Measurements from ENCODE around the gene GPR158.

The GPR158 gene

GRCh38 chr10:25198151-25198550 lies 23.4 kb downstream of the GPR158 start:
- no peak for DNase-seq

DNA sequence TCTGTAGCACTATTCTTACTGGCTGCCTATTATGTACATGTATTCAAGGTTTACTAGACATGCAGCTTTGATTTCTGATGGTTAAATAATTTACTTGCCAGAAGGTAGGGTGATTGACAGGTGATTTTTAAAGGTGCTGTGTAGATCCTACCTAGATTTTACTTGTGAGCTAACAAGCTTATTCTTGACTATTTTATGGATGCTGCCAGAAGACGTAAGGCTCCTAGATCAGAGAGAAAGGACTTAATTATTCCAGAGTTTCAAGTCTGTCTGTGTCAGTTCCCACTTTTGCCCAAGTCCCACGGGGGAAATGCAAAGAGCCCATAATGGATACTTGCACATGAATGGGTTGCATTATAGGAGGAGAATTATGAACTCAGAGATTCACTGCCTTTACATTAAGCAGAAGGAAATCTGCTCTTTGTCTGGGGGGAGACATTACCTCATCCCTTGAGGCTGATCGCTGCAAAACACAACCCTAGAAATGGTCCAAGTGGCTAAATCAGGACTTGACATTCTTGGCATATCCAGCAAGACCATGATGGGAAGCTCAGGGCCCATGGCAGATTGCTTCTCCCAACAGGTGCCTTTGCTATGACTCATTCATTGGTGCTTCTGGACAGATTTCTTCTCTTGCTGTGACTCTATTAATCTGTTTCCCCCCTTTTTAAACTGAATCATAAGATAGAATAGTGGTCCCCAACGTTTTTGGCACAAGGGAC lies 32.1 kb downstream of the GPR158 start:
- no peak for DNase-seq

GRCh38 chr10:25209618-25210017 lies 34.8 kb downstream of the GPR158 start:
- no peak for DNase-seq

DNA sequence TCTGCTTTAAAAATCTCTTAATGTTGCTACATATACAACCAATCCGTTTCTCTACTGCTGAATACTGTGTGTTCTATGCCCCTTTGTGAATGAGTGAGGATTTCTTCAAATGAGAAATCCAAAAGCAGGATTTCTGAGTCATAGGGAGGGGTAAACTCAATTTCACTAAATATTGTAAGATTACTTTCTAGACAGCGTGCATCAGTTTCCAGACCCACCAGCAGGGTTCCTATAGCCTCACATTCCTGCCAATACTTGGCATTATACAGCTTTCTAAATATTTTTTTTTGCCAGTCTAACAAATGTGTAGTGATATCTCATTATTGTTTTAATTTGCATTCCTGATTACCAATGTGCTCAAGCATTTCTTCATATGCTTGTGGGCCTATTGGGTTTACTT lies 35.5 kb downstream of the GPR158 start:
- DNase-seq: no peak

DNA sequence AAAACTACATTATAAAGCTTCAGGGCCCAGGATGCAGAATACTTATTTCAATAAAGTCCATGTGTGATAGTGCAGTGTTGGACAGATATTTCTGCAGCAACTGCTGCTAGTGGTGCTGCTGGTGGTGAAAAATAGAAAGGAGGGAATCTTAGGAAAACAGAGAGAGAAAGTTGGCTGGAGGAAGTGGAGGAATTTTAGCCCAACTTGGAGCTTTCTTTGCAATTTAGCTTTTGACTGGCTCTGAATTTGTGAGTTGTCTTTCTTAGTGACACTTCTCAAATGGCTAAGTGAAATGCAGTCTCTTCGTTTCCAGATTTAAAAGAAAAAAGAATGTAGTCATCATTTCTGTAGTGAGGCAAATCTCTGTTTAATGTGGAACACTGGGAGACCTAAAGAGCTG lies 45.4 kb downstream of the GPR158 start:
- no peak for DNase-seq

DNA sequence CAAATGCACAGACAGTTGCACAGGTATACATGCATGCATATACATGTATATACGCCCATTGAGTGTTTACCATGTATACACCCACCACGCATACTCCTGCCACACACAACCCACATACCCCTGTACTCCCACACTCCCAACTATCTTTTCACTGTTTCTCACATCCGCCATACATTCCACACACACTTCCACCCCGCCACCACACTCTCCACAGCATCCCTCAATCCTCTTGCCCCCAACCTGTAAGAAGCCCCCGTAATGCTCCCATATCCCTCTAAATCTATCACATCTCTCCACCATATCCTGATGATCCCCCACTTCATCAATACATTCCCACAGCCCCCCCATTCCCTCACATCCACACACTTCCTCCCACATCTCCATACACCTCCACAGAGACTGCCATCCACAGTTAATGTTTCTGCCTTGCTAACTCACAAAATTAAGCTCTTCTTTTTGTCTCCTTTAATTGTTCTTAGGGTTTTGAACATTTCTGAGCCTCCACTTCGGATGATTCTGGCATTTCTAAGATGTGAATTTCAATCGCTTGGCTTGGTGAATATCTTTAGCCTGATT lies 47.4 kb downstream of the GPR158 start:
- DNase-seq: no peak

GRCh38 chr10:25226775-25227682 lies 52.2 kb downstream of the GPR158 start:
- peak; percentile 29 to 48 for DNase-seq

GRCh38 chr10:25231751-25232150 lies 57.0 kb downstream of the GPR158 start:
- no peak for DNase-seq

GRCh38 chr10:25232204-25232603 lies 57.4 kb downstream of the GPR158 start:
- no peak for DNase-seq

DNA sequence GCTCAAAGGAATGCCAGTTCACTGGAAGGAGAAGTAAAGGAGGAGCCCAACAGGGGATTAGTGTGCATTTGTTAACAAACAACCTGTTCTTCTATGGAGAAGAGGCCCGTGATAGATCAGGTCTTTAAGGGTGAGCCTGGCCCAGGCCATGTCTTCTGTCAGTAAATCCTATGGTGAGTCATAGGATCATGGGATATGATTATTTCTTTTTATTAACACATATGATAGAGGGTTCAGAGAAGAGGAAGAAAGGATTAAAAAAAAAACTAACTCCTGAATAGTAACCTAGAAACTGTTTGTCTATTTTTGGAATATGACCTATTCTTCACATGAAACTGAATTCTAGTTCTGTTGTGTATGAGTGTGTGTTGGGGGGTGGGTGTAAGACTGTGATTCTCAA lies 70.4 kb downstream of the GPR158 start:
- no peak for DNase-seq

DNA sequence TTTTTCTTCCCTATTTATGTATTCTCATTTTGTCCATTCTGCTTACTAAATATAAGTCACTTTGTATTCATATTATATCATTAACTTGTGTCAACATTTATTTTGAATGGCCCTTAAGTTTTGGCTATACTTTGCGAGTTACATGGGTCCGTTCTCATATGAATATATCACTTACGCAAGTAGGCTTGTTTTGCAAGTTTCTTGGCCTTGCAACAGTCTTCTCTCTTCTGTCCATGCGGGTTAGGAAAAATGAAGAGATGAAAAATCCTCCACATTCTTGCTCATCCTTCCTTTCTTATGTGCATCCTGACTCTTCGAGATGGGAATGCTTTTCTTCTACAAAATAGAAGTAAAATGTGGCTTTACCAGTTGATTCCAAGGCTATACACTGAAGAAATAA lies 82.8 kb downstream of the GPR158 start:
- no peak for DNase-seq

DNA sequence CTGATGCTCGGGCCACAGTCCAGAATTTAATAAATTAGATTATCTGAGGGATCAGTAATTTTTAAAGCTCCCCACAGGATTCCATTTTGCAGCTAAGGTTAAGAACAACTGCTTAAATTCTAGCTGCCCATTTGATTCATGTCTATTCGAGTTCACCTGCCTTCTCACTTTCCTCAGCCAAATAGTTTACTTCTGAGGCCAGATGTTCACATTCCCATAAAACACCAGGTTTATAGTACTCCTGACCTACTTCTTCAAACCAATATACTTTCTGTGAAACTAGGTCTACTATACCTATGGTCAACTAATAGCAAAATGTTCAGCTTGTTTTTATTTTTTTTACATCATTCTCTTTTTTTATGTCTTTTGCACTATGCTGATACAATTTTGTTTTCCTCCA lies 86.3 kb downstream of the GPR158 start:
- no peak for DNase-seq

DNA sequence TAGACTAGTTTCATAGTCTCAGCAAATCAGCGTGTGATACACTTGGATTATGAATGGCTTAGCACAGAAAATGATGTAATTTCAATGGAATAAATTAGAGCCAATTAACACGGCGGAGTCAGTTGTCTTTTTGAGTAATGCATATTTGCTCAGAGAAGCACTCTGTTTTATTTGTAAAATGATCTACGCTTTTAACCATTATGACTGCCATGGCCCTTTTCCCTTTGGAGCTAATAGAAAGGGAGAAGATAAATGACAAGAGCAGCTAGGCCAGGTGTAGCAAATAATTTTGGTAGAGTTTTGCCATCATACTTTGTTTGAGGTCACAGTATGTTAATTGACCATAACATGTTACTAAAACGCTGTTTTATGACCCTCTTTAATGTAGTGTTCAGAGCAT lies 86.8 kb downstream of the GPR158 start:
- DNase-seq: no peak

DNA sequence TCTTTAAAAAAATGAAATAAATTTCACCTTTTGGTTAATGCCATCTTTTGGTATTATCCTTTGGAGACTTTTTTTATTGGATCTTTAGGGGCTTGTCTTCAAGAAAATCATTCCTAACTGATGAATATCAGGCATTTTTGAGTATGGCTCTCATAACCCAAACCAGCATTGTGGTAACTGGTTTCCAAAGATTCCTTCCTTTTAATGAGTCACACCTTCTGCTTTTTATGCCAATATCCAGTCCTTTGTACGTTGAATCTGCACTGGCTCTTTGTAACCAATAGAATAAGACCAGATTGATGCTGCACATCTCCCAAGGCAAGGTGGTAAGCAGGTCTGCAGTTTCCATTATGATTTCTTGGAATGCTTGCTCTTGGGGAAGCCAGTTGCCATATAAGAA lies 89.1 kb downstream of the GPR158 start:
- DNase-seq: no peak

- no peak for DNase-seq
Measured at GRCh38 chr10:25278180-25278579, 103.4 kb downstream of the GPR158 start.

DNA sequence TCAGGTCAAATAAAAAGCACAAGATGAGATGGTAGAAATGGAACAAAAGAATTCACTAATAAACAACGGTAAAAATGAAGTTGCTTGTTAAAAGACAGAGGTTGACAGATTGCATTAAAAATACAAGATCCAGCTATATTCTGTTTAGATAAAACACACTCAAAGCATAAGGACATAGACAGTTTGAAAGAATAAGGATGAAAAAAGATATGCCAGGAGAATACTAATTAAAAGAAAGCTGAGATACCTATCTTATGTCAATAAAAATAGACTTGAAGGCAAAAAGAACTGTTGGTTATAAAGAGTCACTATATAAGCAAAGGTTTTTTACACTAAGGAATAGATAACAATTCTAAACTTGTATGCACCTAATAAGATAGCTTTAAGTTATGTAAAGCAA lies 105.3 kb downstream of the GPR158 start:
- DNase-seq: no peak

GRCh38 chr10:25280573-25280972 lies 105.8 kb downstream of the GPR158 start:
- no peak for DNase-seq

DNA sequence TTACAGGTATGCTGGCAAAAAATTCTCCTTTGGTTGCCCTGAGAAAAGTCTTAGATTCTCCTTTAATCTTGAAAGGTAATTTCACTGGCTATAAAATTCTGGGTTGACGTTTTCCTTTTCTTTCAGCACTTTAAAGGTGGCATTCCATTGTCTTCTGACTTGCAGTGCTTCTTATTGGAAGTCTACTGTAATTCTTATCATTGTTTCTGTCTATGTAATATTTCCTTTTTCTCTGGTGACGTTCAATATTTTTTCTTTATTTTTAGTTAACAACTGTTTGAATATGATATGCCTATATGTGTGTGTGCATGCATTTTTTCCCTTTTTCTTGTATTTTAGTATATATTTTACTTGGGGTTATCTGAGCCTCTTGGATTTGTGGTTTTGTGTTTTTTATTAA lies 111.0 kb downstream of the GPR158 start:
- DNase-seq: no peak

DNA sequence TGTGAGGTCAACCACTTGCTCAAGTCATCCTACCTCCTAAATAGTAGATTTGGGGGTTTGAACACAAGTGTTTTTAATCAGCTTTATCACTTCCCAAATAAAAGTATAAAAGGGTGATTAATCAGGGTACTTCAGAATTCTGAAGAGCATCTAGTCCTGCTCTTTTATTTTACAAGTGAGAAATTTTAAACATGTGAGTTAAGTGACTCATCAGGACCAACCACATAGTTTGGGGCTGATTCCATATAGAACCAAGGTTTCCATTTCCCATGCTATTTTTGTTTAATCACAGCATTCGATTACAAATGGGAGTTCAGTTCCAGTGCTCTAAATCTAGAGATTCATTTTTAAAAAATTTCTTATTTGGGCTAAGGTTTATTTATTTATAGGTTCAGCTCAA lies 113.4 kb downstream of the GPR158 start:
- no peak for DNase-seq

- DNase-seq: no peak
Measured at GRCh38 chr10:25294032-25294926, 119.5 kb downstream of the GPR158 start.

DNA sequence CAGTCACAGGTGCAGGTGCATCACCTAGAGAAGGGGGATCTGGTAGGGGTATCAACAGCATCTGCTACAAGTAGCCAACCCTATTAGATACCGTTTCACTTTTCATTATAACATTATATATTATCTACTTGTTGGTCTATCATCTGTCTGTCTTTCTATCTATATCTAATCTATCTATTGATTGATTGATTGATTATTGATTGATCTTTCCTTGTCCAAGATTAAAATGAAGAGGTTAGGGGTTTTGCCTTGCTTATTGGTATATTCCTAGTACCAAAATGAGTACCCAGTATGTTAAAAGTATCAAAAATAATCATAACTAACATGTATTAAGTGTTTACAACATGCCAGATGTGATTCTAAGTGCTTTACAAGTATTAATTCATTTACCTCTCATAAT lies 121.5 kb downstream of the GPR158 start:
- DNase-seq: no peak

DNA sequence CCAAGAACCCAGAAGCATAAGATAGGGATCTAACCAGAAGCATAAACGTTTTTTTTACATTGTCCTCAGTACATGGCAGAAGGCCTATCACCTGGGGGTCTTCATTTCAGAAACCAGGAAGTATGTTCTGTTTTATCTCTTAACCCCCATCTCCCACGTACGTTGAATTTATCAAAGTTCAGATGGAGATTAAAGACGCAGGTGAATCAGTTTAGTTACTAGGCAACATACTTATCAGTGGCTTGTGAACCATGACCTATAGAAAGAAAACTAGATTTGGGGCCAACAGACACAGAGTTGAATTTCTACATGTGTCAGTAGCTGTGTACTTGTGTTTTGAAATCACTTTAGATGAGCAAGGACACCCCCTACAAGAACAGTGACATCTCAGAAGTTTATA lies 122.7 kb downstream of the GPR158 start:
- DNase-seq: no peak

DNA sequence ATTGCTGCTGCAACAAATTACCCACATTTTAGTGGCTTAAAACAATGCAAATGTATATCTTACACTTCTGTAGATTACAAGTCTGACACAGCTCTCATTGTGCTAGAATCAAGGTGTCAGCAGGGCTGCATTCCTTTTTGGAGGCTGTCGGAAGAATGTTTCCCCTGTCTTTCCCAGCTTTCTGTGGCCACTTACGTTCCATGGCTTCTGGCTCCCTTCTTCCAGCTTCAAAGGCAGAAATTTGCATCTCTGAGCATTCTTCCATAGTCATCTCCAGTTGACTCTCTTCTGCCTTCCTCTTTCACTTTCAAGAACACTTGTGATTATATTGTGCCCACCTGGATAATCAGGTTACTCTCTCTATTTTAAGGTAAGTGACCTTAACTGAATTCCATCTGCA lies 125.3 kb downstream of the GPR158 start:
- DNase-seq: no peak

All from NCI-H524 (cell line).